Measurements from ENCODE around the gene FPGT.

DNA sequence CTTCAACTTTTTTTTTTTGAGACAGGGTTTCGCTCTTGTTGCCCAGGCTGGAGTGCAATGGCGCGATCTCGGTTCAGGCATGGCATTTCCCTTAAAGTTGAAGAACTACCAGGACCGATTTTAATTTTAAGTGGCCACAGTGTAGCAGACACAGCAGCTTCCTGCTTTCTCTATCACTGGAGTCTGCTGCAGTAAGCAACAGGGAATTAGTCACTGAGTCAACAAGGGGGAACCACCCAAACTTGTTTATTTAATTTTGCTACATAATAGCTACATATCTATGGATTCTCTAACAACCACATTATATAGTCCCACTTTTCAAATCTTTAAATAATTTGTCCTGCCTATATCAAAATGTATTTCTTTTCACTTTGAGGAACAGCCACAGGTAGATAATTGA lies 24.7 kb downstream of the FPGT start:
- TF ChIP-seq POLR2A (IDR thresholded peaks at IDR 0.05; ENCODE audit: low read length) = no peak
- TF ChIP-seq GATA1 (IDR thresholded peaks at IDR 0.05; ENCODE audit: low read depth, low read length) = no peak

All from erythroblast (primary cell).